Measurements from ENCODE around the gene GRK1.

GRK1 gene

GRCh38 chr13:113729187-113730019 is 62.4 kb downstream of the GRK1 start:
- no peak for DNase-seq (ENCODE audit: low read depth in 2 of 2, low spot score in 1 of 2)

- DNase-seq (ENCODE audit: low read depth in 2 of 2, low spot score in 1 of 2) = no peak
These were observed 63.3 kb downstream of the GRK1 start for GRCh38 chr13:113730258-113730691.

GRCh38 chr13:113730831-113731191 is 63.8 kb downstream of the GRK1 start:
- no peak for DNase-seq (ENCODE audit: low read depth in 2 of 2, low spot score in 1 of 2)

GRCh38 chr13:113731192-113732175 is 64.5 kb downstream of the GRK1 start:
- no peak for DNase-seq (ENCODE audit: low read depth in 2 of 2, low spot score in 1 of 2)

- no peak for DNase-seq (ENCODE audit: low read depth in 2 of 2, low spot score in 1 of 2)
These were observed 65.3 kb downstream of the GRK1 start for GRCh38 chr13:113732176-113732960.

GRCh38 chr13:113732961-113733950 is 66.2 kb downstream of the GRK1 start:
- DNase-seq (ENCODE audit: low read depth in 2 of 2, low spot score in 1 of 2) = no peak

- no peak for DNase-seq (ENCODE audit: low read depth in 2 of 2, low spot score in 1 of 2)
These were observed 67.2 kb downstream of the GRK1 start for GRCh38 chr13:113734099-113734825.

- no peak for DNase-seq (ENCODE audit: low read depth in 2 of 2, low spot score in 1 of 2)
These were observed 67.8 kb downstream of the GRK1 start for GRCh38 chr13:113734826-113735125.

- DNase-seq (ENCODE audit: low read depth in 2 of 2, low spot score in 1 of 2) = no peak
These were observed 68.2 kb downstream of the GRK1 start for GRCh38 chr13:113735194-113735593.

- no peak for DNase-seq (ENCODE audit: low read depth in 2 of 2, low spot score in 1 of 2)
These were observed 68.7 kb downstream of the GRK1 start for GRCh38 chr13:113735750-113736149.

- no peak for DNase-seq (ENCODE audit: low read depth in 2 of 2, low spot score in 1 of 2)
These were observed 69.3 kb downstream of the GRK1 start for GRCh38 chr13:113736258-113736731.

- no peak for DNase-seq (ENCODE audit: low read depth in 2 of 2, low spot score in 1 of 2)
These were observed 70.8 kb downstream of the GRK1 start for GRCh38 chr13:113737803-113738202.

GRCh38 chr13:113739527-113740285 is 72.7 kb downstream of the GRK1 start:
- no peak for DNase-seq (ENCODE audit: low read depth in 2 of 2, low spot score in 1 of 2)

GRCh38 chr13:113740286-113740556 is 73.2 kb downstream of the GRK1 start:
- DNase-seq (ENCODE audit: low read depth in 2 of 2, low spot score in 1 of 2) = no peak

GRCh38 chr13:113740661-113741060 is 73.6 kb downstream of the GRK1 start:
- no peak for DNase-seq (ENCODE audit: low read depth in 2 of 2, low spot score in 1 of 2)

- no peak for DNase-seq (ENCODE audit: low read depth in 2 of 2, low spot score in 1 of 2)
These were observed 74.2 kb downstream of the GRK1 start for GRCh38 chr13:113741191-113741668.

- DNase-seq (ENCODE audit: low read depth in 2 of 2, low spot score in 1 of 2) = no peak
These were observed 75.0 kb downstream of the GRK1 start for GRCh38 chr13:113742000-113742441.

GRCh38 chr13:113742445-113743120 is 75.6 kb downstream of the GRK1 start:
- no peak for DNase-seq (ENCODE audit: low read depth in 2 of 2, low spot score in 1 of 2)
